PC-9 (cell line): ENCODE measurements around the gene NRXN2. TPM values are rescaled to one million over a fixed set of nuclear protein-coding genes. Genes with fewer than 3 reads are reported as not detected.

Experiments used
- BruUV-seq: library from RNA; stranded (reverse); fragments of 400-500 nt; replicated peaks from 2 replicates; lab custom pipeline; 2021; lab: Mats Ljungman, UMichigan
- CTCF ChIA-PET: fragments of 300-600 bp; sonication (Branson Sonifier 250); formaldehyde crosslinking; loops from one replicate; lab custom pipeline; 2022; ENCODE audit warnings: antibody characterized with exemption; lab: Charles Lee
- POLR2A ChIA-PET: fragments of 300-600 bp; sonication (Branson Sonifier 250); formaldehyde crosslinking; loops from one replicate; lab custom pipeline; 2022; ENCODE audit warnings: antibody characterized with exemption; ENCODE audit not compliant: unreplicated experiment; lab: Charles Lee
- DNase-seq, 2 experiments: peaks; one replicate each; pipeline versions ENCODE4 v3.0.0 to v3.0.0-alpha.2; 2015 to 2022; ENCODE audit warnings: mixed read lengths in 1 of 2
- H2AFZ ChIP-seq: fragments of 200-600 bp; sonication (generic); 2 replicates; pipeline ENCODE4 v1.8.1; 2017; ENCODE audit warnings: antibody characterized with exemption
- H3F3A ChIP-seq: fragments of 200-600 bp; sonication (generic); 2 replicates; pipeline ENCODE4 v1.8.1; 2017; ENCODE audit warnings: antibody characterized with exemption, mild to moderate bottlenecking, low read depth; ENCODE audit not compliant: insufficient read depth
- H3K27ac ChIP-seq: fragments of 200-600 bp; sonication (generic); 2 replicates; pipeline ENCODE4 v1.6.1; 2016; ENCODE audit warnings: mixed run types
- H3K27me3 ChIP-seq: fragments of 200-600 bp; sonication (generic); 2 replicates; pipeline ENCODE4 v1.6.1; 2016; ENCODE audit warnings: low read depth, mixed run types; ENCODE audit not compliant: insufficient read depth
- H3K36me3 ChIP-seq: fragments of 200-600 bp; sonication (generic); 2 replicates; pipeline ENCODE4 v1.6.1; 2016; ENCODE audit warnings: low read depth, mixed run types
- H3K4me1 ChIP-seq: fragments of 200-600 bp; sonication (generic); replicated peaks from 2 replicates; pipeline ENCODE4 v1.6.1; 2016; ENCODE audit warnings: mixed run types; ENCODE audit not compliant: insufficient read depth
- H3K4me2 ChIP-seq: fragments of 200-600 bp; sonication (generic); 2 replicates; pipeline ENCODE4 v1.6.1; 2017; ENCODE audit warnings: mixed run types
- H3K4me3 ChIP-seq: fragments of 200-600 bp; sonication (generic); 2 replicates; pipeline ENCODE4 v1.6.1; 2016; ENCODE audit warnings: mixed run types
- H3K79me2 ChIP-seq: fragments of 200-600 bp; sonication (generic); 2 replicates; pipeline ENCODE4 v1.6.1; 2017; ENCODE audit warnings: low read depth, mixed run types
- H3K9me2 ChIP-seq: fragments of 200-600 bp; sonication (generic); 2 replicates; pipeline ENCODE4 v1.8.1; 2017; ENCODE audit warnings: mild to moderate bottlenecking; ENCODE audit not compliant: insufficient read depth
- H3K9me3 ChIP-seq: fragments of 200-600 bp; sonication (generic); 2 replicates; pipeline ENCODE4 v1.8.1; 2016; ENCODE audit warnings: low read depth; ENCODE audit not compliant: insufficient read depth
- H4K20me1 ChIP-seq: fragments of 200-600 bp; sonication (generic); 2 replicates; pipeline ENCODE4 v1.8.1; 2017; ENCODE audit not compliant: insufficient read depth
- CTCF ChIP-seq: fragments of 200-600 bp; sonication (generic); conservative IDR thresholded peaks from 2 replicates; pipeline ENCODE4 v1.6.1; 2017; ENCODE audit warnings: mixed run types, antibody characterized with exemption, mild to moderate bottlenecking, moderate library complexity
- EZH2 ChIP-seq: fragments of 200-600 bp; sonication (generic); IDR thresholded peaks from 2 replicates; pipeline ENCODE4 v1.8.0; 2017; ENCODE audit warnings: antibody characterized with exemption, low read depth
- intact Hi-C: fragments of 100-400 bp; cut with micrococcal nuclease; formaldehyde crosslinking; loops from one replicate; pipeline ENCODE4 v1.10.0; 2022; ENCODE audit not compliant: unreplicated experiment
- total RNA-seq: library from RNA; stranded (reverse); gene quantifications from 2 replicates; pipeline ENCODE4 v1.2.3, GENCODE V29; 2021

Gene NRXN2
- total RNA-seq, 1 experiment from 2014 or later = not detected

- CTCF ChIA-PET = interaction anchor here (0.6 kb wide), 1 partner anchor 33 kb away, joined by 3 read pairs; no protein-coding TSS in a partner anchor
- TF ChIP-seq EZH2 (no peak), CTCF (no peak)
- H3K79me2 ChIP-seq = no peaks in the 10 kb centered on the region
- H3K27ac ChIP-seq = no peak overlapping the region
- no peaks in the 10 kb centered on the region for H4K20me1 ChIP-seq
- H3K4me1 ChIP-seq = no peaks in the 10 kb centered on the region
- no peak overlapping the region for H3K4me3 ChIP-seq
- H3K4me2 ChIP-seq = no peak overlapping the region
- H3K27me3 ChIP-seq = peaks cover 48% of the 10 kb centered on the region
- intact Hi-C loops = no loop called here
- POLR2A ChIA-PET = no interaction called here
- DNase-seq = no peak
- no peaks in the 10 kb centered on the region for H3K9me2 ChIP-seq
- no TSS peak for BruUV-seq
- no peak overlapping the region for H2AFZ ChIP-seq
- peaks cover 4% of the 10 kb centered on the region; the same call in 1 of the 2 replicates for H3F3A ChIP-seq
- H3K9me3 ChIP-seq = no peaks in the 10 kb centered on the region
- no peaks in the 10 kb centered on the region for H3K36me3 ChIP-seq
These were observed 8.6 kb upstream of the NRXN2 start for GRCh38 chr11:64731601-64732000.

GRCh38 chr11:64729851-64730382 is 6.9 kb upstream of the NRXN2 start:
- no peaks in the 10 kb centered on the region for H3K9me2 ChIP-seq
- H3K4me3 ChIP-seq = no peak overlapping the region
- H3K79me2 ChIP-seq = no peaks in the 10 kb centered on the region
- intact Hi-C loops = no loop called here
- peak in 1 of 2 experiments; percentile 34 for DNase-seq
- no peaks in the 10 kb centered on the region for H3K9me3 ChIP-seq
- H3K27ac ChIP-seq = no peak overlapping the region
- no peak overlapping the region for H3K4me2 ChIP-seq
- H3K36me3 ChIP-seq = no peaks in the 10 kb centered on the region
- POLR2A ChIA-PET = no interaction called here
- H2AFZ ChIP-seq = no peak overlapping the region
- H3K27me3 ChIP-seq = peaks cover 56% of the 10 kb centered on the region
- CTCF ChIA-PET = no interaction called here
- no peaks in the 10 kb centered on the region for H3K4me1 ChIP-seq
- no peaks in the 10 kb centered on the region for H4K20me1 ChIP-seq
- BruUV-seq = no TSS peak
- peaks cover 4% of the 10 kb centered on the region; the same call in 1 of the 2 replicates for H3F3A ChIP-seq
- no peak for TF ChIP-seq CTCF
- TF ChIP-seq EZH2 = no peak

GRCh38 chr11:64728757-64729365 is 5.9 kb upstream of the NRXN2 start:
- POLR2A ChIA-PET = no interaction called here
- Histone ChIP-seq H3K36me3 (no peaks in the 10 kb centered on the region), H3F3A (peaks cover 4% of the 10 kb centered on the region; the same call in 1 of the 2 replicates), H4K20me1 (no peaks in the 10 kb centered on the region), H3K4me1 (no peaks in the 10 kb centered on the region), H3K79me2 (no peaks in the 10 kb centered on the region), H2AFZ (no peak overlapping the region), H3K9me3 (no peaks in the 10 kb centered on the region), H3K4me3 (no peak overlapping the region), H3K9me2 (no peaks in the 10 kb centered on the region), H3K27me3 (peaks cover 65% of the 10 kb centered on the region), H3K4me2 (no peak overlapping the region), H3K27ac (no peak overlapping the region)
- CTCF ChIA-PET = interaction anchor here (0.5 to 0.7 kb wide), 2 partner anchors 12 to 77 kb away, joined by 3 read pairs; no protein-coding TSS in a partner anchor
- intact Hi-C loops = no loop called here
- no peak for DNase-seq
- TF ChIP-seq EZH2 (no peak), CTCF (no peak)
- BruUV-seq = no TSS peak
